Globus pallidus (tissue), 1 donor: ENCODE measurements around the gene TSPAN2.

Source experiments
- DNase-seq: peaks from one replicate; pipeline ENCODE4 v3.0.0-alpha.2; 2015; ENCODE audit warnings: low spot score

TSPAN2 gene

GRCh38 chr1:115074839-115075534 is 14.3 kb downstream of the TSPAN2 start:
- no peak for DNase-seq

DNA sequence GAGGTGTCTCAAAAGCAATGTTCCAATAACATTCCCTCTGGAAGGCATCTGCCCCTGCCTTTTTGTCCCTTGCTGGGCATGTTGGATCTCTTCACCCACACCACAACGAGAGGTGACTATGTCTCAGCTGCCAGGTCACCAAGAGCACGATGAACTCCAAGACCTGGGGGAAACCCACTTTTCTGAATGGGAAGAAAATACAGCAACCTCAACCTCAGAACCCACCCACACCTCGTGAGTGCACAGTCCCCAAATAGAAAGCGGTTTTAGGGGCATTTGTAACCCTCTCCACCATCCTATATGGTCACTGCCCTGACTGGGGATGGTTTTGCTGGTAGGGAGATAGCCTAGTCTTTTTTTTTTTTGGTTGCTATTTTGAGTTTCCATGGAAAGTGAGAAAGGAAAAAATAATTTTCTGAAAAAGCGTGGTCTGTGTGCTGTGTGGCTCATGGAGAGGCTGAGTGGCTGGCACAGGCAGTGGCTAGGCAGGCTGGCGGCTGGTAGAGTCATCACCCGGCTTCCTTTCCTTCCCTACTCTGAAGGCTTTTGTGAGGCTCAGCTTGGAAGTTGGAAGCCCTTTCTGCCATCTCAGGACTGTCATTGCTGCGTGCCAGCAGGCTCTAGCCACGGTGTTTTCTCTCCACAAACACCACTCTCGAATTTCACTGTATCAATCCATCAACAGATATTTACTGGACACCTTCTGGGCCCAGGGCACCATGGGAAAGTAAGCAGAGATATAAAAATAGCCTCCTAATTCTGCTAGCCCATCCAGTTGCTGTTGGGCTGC is 15.8 kb downstream of the TSPAN2 start:
- DNase-seq, result no peak

- DNase-seq, result no peak
Measured at GRCh38 chr1:115071012-115071664, 18.2 kb downstream of the TSPAN2 start.

- DNase-seq, result no peak
Measured at GRCh38 chr1:115069659-115070308, 19.5 kb downstream of the TSPAN2 start.

- no peak for DNase-seq
Measured at GRCh38 chr1:115068826-115069585, 20.3 kb downstream of the TSPAN2 start.

DNA sequence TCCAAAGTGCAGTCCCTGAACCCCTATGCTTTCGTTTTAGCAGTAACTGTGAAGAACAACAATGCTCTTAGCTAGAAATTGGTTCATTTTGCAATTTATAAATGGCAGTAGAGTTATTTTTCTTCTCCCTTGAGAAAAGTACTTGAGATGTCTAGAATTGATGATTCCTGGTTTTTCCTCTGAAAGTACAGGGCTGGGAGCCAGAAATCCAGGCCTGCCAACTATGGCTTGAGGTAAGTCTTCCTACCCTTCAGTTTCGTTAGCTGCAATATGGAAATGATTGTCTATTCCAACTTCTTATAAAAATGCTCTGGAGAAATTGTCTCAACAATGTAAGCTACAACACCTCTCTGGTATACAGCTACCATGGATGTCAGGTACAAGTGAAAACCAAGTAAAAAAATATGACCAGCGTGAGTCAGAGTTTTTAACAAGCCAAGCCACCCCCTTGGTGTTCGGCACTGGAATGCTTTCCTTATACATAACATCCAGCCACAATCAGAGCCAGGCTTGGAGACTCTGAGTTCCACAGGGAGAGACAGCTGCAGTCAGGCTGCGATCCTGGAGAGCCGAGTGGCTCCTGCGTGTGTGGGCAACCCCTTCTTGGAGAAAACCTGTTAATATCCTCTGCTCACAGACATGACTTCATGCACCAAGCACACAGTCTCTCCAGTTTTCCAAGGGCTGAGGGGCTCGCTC is 22.0 kb downstream of the TSPAN2 start:
- DNase-seq, result no peak

DNA sequence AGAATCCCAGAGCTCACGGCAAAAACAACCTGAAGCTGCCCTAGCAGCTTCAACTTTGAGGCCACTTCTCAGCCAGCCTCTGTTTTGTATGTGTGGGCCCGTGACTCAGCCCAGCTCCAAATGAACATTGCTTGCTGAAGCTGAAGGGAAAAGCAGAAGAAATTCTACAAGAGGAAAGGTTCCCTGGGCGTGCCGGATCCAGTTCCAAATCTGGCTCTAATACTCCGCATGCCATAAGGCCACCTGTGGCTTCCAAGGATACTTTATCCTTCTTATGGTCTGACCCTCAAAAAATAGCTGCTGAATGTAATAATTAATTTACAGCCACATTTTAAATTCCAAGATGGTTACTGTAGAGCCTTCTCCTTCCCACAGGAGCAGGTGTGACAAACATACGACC is 24.3 kb downstream of the TSPAN2 start:
- no peak for DNase-seq

DNA sequence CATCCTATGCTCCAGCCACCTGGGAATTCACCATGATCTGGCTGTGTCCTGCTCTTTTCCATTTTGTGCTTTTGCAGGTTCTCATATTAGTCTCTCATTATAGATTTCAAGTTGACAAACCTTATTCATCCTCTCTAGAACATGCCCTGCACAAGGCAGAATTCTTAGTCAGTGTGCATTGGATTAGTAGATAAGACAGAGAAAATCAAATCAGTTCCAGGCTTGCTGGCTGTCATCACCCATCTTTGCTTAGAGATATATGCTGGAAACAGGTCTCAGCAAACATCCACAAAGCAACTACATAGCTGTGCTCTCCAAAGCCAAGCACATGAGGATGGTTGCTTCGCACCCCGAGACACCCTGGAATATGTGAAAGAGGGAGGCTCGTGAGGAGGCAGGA is 24.8 kb downstream of the TSPAN2 start:
- no peak for DNase-seq

- no peak for DNase-seq
Measured at GRCh38 chr1:115063228-115063901, 25.9 kb downstream of the TSPAN2 start.

DNA sequence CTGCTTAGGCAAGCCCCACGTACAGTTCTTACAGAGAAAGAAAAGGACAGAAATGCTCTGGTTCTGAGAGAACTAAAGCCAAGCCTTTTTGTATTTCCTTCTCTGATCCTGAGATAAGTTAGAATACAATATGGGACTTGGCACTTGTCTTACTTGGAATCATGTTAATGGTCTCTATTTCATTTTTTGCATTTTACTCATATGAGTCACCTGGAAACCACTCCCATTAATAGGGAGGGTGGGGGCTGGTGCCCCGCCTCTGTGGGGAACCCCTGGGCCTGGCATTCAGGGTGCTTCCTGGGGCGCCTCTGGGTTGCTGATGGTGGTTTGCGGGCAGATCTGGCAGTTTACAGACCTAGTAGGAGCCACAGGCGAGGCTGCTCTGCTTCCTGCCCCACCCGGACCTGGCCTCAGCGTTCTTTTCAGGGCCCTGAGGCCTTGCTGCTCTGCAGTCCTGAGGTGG is 26.7 kb downstream of the TSPAN2 start:
- DNase-seq, result no peak

DNA sequence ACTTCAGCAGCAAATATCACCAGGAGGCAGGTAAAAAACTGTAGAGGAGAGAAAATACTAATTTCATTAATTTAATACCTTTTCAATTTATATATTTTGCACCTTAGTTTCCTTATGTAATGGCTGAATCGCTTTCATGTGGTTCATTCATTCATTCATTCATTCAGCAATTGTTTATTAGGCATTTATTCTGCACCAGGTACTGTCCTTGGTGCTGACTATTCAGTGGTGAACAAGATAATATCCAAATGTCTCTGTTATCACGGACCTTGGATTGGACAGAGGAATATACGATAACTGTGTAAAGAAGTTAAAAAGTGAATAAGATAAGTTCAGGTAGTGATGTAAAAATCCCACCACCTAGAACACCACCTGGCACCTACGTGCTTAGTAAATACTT is 28.8 kb downstream of the TSPAN2 start:
- no peak for DNase-seq

DNA sequence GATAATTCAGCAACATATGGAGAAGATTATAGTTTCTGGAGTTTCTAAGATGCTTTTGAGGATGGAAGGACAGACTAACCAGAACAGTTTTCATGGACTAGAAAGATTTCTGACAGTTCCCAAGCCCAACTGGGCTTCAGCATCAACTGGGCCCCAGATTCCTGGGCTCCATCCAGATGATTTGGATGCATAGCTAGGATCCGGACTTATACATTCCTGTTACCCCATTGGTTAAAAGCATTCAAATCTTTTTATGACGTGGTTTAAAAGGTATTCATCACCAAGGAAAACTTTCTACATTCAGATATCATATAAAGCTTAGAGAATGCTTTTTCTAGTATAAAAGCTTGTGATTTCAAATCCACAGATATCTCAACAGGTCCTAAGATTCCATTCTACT is 30.0 kb downstream of the TSPAN2 start:
- DNase-seq, result no peak

GRCh38 chr1:115057661-115058254 is 31.5 kb downstream of the TSPAN2 start:
- no peak for DNase-seq

GRCh38 chr1:115056395-115056798 is 32.9 kb downstream of the TSPAN2 start:
- DNase-seq, result no peak

- peak; percentile 35 for DNase-seq
Measured at GRCh38 chr1:115052454-115053083, 36.7 kb downstream of the TSPAN2 start.

DNA sequence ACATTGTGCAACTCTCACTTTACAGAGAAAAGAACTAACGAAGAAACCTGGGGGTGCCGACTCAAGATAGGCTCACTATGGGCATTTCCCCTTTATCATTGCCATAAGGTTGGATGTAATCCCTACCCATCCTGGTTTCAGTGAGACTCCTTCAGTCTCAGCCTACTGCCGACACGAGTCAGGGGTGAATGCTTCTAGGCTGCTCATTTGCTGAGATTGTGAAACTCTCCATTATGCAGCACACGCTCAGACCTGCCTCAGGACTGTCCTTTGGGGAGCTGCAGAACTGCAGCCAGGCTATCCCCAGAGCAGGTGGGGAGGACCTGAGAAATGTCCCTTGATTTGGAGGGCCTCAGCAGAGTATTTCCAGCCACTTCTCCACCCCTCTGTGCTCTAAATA is 37.5 kb downstream of the TSPAN2 start:
- DNase-seq, result no peak

DNA sequence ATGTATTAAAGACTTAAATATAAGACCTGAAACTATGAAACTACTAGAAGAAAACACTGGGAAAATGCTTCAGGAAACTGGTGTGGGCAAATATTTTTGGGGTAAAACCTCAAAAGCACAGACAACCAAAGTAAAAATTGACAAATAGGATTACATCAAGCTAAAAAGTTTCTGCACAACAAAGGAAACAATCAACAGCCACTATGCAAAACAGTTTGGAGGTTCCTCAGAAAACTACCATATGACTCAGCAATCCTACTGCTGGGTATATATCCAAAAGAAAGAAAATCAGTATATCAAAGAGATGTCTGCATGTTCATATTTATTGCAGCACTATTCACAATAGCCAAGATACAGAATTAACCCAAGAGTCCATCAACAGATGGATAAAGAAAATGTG is 42.6 kb downstream of the TSPAN2 start:
- DNase-seq, result no peak

DNA sequence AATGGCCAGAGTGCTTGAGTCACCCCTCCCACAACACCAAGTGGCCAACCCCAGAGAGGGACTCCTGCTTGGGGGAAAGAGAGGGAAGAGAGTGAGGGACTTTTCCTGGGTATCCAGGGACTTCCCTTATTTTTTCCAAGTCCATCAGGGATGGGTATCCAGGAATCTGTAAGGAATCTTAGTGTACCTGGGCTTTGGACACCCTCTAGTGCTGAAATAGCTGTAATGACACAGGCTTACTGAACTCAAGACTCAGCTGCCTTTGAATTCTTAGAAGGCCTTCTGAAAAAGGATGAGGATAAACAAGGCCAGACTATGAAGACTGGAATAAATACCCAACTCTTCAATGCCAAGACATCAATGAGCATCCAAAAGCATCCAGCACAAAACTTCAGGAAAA is 47.6 kb downstream of the TSPAN2 start:
- no peak for DNase-seq

DNA sequence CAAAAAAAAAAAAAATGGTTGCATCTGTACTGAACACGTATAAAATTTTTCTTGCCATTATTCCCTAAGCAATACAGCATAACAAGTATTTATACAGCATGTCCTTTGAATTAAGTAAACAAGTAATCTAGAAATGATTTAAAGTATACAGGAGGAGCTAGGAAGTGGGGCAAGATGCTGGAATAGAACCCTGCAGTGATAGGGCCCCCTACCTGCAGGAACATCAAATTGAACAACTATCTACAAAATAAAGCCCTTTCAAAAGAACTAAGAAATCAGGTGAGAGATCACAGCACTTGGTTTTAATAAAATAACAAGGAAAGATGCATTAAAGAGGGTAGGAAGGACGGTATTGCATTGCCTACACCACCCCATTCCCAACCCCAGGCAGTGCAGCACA is 48.8 kb downstream of the TSPAN2 start:
- DNase-seq, result no peak
